GM19351 (cell line): ENCODE results near the gene DNM3.
A peak's percentile ranks its signal among the peaks of the same experiment; 100 is the strongest.

Experiments
- ATAC-seq: cut with Tn5 transposase; IDR thresholded peaks from one replicate; pipeline ENCODE4 v1.9.1; 2021; ENCODE audit warnings: mild to moderate bottlenecking, moderate library complexity; ENCODE audit not compliant: unreplicated experiment

DNM3 gene

DNA sequence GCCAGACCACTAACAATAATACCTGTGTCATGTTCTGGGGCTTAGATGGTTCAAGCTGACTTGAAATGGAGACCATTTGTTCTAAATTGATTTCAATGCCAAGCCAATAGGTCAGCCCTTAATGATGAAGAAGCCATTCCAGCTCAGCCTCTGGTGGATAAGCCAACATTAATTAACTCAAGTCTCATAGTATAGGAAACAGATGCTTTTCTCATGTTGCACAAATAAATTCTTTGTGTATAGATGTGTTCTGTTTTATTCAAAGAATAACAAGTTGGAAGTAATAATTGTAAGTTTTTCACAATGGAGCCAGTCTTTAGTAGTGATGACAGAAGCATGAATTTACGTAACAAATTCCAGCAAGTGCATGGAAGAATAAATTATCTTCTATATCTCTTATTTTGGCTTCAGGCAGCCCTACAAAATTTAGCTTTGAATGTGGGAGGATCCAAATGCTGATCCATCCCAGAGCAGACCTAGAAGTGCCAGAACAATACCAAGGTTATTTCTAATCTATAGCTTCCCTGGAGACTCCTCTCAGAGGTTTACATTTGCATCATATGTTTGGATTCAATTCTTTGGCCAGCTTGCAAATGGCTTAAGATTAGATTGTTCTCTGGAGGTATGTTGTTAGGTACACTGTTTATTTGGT lies 536.9 kb downstream of the DNM3 start:
- ATAC-seq = no peak

DNA sequence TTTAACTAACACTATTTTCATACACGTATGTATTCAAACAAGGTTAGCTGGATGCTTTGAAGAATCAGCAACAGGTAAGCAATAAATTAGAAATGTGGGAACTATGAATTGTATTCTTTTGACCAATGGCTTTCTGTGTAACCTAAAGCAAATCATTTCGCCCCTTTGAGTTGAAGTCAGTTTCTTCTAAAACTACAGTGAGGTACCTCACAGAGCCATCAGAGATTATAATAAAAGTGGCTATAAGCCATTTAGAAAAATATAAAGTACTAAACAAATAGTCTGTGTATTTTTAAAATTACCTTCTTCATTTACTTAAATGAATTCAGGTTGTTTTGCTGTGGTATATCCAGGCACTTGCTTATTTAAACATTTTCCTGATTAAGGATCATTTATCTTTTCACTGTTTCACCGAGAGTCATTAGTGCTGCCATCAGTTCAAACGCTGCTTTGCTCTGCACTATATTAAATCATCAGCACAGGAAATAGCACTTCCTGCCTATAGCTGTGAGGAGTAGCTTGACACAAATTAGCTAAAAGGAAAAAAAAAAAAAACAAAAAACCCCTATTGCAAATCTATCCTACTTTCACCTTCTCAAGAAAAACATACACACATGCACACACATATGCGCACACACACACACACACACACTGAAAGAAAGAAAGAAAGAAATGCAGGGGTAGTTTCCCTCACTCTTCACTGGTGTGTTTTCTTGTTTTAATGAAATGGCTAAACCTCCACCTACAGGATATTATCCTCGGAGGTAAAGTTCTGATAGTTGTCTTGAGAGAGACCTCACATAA lies 539.3 kb downstream of the DNM3 start:
- ATAC-seq = peak; percentile 94

DNA sequence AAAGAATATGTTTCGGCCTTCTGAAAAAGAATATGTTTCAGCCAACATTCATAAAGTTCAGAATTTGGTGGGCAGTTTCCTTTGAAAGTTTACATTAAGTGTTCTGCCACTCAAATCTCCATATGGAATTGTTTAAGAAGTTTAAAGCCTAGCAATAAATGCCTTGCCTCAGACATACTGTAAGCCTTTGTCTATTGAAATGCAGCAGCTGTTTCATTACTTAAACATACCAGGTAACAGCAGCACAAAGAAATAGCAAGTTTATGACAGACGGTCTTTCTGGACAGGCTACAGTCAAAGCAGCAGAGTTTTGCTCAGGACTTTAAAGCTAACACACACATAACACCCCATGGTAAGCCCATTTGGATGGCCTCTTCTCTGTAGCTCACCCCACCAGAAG lies 540.6 kb downstream of the DNM3 start:
- no peak for ATAC-seq

DNA sequence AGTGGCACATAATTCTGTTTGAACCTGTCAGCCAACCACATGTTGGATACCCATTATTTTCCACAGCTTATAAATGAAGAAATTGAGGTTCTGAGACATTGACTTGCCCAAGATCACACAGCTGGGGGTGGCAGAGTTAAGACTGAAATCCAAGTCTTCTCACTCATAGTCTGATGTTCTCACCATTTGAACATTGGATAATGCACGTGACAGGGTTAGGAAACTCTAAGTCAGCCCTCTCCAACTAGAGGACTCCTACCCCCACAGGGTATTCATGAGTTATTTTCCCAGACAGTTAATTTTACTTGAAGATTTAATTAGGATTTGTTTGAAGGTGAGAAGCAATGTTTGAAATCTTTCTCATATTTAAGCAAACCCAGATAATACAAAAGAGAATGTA lies 541.1 kb downstream of the DNM3 start:
- ATAC-seq = no peak

DNA sequence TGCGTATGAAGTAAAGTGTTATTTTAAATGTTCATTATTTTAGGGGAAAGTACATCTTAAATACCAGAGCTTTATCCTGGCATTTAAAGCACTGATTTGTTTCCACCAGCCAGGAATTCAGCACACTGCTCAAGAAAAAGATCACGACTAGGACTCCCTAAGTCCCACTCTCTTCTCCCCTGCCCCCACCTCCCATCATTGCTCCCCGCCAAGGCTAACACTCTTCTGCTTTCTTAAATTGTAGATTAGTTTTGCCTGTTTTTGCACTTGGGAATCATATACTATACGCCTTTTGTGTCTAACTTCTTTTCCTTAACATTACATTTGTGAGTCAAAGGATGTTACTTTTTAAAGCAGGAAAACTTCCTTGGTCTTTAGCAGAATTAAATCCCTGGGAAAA lies 541.7 kb downstream of the DNM3 start:
- ATAC-seq = no peak

DNA sequence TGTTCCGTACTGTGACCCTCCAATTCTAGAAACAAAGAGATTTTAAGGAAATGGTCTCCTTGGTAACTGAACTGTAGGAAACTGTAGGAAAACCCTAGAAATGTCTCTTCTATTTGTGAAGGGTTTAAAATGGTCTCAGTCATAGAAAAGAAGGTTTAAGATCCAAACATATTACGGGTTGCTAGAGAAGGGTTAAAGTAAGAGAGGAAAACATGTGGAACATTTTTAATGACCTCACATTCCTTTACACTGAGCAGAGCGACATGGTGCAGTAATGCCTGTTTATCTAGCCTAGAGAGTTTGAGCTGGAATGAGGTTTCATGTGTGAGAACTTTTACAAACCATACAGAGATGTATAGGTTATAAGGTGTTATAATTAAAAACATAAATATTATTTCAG lies 542.2 kb downstream of the DNM3 start:
- no peak for ATAC-seq

DNA sequence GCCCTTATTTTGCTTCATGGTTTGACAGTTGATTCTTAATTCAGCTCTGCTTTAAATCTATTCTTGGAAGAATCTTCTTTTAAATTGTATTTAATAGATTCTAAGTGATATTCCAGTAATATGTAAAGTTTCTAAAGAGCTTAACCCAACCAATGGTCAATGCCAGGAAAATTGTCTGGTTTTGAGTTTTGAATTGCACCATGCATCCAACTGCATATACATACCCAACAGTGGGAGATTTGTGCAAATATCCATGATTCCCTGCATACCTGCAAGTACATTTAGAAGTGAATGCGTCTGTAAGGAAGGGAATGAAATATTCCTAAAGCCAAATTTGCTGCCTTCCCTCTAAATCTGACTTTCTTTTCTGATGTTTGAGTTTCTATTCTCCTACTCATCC lies 543.4 kb downstream of the DNM3 start:
- no peak for ATAC-seq

DNA sequence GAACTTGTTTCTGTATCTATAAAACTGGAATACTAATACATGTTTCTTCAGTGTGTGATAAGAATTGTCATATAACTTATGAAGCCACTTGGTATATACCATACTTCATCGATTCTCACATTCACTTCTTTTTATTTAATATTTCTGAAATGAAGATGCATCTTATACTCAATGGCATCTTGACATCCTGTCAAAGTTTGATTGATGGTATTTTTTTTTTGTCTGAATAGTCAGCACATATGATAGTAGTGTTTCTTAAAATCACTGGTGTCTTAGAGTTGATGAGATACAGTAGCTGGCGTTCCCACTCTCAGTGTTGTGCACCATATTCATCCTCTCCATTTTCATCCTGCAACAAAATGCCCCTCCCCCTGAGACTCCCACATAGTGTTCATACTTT lies 544.7 kb downstream of the DNM3 start:
- ATAC-seq = no peak

DNA sequence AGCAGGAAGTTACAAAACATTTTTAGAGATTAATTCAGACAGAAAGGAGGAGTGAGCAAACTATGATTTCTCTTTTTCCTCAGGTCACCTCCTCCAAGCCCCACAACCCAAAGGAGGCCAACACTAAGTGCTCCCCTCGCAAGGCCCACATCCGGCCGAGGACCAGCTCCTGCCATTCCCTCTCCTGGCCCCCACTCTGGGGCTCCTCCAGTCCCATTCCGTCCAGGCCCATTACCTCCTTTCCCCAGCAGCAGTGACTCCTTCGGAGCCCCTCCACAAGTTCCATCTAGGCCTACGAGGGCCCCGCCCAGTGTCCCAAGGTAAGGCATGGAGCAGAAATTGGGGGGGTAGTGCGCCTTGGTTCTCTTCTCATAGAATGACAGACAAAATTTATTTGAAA lies 547.2 kb downstream of the DNM3 start:
- no peak for ATAC-seq

DNA sequence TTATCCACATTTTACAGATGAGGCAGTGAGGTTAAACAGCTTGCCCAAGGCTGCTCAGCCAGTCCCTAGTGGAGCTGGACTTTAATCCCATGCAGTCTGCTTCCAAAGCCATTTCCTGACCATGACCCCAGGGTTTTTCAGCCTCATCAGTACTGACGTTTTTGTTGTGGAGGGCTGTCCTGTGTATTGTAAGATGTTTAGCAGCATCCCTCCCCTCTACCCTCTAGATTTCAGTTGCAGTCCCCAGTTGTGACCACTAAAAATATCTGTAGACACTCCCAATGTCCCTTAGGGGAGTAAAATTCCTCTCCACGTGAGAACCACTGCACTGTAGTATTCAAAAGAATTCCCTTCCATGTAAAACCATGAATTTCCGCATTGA lies 549.0 kb downstream of the DNM3 start:
- ATAC-seq = no peak

DNA sequence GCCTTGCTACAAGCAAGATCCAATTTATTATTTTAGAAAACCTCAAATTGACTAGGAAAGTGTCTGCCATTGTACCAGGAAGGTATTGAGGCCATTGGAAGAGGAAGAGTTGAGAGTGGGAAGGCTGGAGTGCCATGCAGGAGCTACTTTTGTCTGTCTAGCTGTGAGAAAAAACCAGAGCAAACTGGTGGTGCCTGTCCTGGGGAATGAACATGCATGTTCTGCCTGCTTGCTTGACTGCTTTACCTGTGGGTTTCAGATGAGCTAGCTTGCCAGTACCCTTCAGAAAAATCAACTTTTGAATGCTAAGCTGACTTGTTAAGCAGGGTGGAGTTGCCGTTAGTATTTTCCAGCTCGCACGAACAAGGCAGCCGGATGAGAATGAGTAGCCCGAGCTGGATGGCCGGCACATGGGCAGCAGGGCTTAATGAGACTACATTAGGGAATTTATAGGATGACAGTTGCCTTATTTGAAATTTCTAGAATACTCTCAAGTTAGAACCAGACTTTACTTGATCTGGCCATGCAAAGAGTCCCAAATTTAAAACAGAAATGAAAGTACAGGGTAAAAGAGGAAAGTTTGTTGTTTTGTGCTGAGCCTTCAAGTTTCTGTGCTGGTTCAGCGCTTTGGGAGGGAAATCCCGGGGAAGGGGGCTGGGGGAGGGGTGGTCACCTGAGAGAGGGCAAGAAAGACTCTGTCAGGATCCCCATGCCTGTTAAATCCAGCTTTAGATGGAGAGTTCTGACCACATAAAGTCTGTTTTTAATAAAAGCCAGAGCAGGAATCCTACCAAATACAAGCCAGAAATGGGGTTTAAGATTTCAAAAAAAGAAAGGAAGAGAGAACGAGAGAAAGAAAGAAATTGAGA lies 549.6 kb downstream of the DNM3 start:
- peak; percentile 61 for ATAC-seq

DNA sequence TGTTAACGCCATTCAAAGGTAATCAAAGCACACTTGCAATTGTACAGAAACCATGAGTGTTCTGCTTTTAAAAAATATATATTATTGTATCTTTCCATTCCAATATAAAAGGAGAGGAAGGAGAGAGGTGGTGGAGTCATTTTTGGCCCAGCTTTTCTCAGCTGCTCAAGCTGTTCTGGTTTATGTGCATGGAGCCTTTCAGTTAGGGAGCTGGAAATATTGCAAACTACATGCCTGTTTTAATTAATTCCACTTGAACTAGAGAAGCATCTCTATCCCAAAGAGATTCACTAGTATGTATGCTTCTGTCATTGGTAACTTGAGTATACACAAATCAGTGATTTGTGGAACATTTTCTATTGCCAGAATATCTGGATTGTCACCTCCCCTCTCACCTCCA lies 550.7 kb downstream of the DNM3 start:
- ATAC-seq = no peak

DNA sequence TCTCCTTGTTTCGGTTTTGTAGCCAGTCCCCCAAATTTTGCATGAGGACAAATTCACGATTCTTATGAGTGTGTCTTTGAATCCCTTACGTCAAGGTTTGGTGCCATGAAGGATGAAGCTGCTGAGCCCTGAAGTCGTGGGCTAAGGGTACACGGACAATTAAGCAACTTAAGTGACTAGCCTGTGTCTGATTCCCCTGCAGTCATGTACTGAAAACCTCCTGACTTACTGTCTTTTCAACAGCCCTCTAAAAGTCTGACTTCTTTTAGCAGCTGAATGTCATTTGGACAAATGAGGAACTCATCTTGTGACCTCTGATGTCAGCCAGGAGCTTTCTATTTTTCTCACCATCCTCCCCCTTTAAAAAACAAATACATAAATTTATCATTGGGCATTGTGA lies 552.1 kb downstream of the DNM3 start:
- ATAC-seq = no peak

DNA sequence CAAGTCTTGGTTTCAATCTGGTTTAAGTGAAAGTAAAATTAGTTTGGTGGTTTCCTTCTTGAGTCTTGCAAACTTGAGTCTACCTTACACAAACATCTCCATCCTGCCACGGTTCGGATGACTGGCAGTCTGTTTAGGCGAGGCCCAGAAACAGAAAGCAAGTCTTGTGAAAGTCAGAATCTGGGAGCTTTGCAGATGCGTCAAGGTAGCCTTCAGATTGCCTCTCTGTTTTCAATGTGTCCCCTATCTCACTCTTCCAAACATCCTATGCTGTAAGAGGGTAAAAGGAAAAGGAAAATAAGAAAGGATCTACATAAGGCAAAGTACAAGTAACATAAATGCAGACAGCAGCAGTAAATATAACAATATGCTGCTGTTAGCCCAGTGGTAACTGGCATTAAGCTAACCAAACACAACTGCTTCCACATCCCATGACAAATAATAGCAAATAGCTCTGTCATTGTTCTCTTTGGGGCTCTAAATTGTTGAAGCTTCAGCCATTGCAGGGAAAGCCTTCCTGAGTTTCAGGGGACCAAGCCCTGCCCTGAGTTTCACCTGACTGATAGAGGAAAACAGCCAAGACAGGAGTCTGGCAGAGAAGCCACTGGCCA lies 552.9 kb downstream of the DNM3 start:
- ATAC-seq = peak; percentile 67

DNA sequence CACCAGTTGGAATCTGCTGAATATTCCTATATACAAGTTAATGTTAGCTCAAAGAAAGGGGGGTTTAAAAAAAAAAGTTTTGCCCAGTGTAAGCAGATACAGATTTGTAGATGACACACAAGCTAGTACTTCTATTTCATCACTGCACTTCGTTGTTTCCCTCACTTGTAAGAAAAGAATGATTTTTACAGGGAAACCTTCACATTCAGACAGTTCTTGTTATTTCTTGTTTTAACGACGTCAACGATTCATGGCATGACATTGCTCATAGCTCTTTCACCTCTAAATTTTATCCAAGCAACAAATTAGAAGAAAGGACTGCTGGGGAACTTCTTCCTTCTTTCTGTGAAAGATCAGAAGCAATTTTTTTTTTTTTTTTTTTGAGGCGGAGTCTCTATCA lies 553.5 kb downstream of the DNM3 start:
- no peak for ATAC-seq

DNA sequence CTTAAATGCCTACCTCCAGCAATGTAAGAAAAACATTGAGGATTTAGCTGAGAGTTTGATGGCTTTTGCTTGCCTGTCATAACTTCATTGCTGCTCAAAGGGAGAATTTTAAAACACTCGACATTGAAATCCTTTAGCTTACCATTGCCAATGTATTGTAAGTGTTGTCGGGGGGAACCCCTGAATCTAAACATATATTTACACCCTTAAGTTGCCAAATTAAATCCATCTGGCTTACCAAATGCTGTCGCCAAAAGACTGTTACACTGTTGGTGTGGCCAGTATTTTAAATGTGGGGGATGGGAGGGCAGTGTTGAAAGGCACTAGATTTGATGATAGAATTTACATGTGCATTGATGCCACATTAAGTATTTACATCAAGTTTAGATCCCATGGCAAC lies 554.3 kb downstream of the DNM3 start:
- ATAC-seq = no peak

DNA sequence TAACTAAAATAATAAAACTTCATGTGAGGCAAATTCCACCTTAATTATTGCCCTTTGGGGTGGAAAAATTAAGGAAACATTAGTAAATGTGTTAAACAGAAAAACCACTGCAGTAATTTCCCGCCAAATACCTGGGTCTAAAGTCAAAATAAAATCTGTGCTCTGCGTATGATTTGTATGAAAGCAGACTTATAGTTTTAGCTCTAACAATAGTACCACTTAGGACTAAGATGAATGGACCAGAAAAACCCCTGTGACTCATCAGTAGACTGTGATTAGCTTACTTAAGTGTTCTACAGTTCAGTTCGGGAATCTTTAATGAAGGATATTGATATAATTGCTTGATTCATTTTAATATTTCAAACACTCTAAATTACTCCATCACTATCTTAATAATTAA lies 555.9 kb downstream of the DNM3 start:
- peak; percentile 35 for ATAC-seq

DNA sequence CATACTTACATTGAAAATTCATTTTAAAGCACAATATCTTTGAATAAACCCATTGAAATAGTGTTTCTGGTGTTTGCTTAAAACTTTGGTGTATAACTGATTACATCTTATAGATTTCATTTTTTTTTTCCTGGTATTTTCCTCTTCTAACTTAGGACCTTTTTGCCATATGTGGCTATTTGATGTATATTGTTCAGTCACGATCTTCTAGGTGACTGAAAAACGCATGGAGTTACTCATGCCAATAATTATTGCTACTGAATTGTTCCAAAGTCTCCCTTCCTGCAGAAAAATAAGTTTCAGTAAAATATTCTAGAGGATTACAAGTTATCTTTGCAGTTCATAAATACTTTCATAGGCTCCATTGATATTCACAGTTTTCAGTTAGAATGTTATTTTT lies 556.3 kb downstream of the DNM3 start:
- no peak for ATAC-seq

DNA sequence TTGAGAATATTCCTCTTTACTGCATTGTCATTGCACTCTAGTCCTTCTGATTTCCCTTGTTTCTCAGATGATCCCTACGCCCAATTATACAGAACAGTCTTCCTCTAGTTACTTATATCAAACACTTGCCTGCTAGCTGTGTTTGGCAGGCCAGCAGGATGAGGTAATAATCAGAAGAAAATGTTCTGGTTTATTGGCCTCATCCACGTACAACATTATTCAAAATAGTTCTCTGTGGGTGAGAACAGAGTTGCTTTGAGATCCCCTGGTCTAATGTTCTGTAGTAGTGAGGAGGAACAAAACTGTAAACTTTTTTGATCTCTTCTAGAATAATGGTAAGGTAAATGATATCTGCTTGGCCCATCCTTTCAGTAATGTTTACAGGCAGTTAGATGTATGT lies 556.9 kb downstream of the DNM3 start:
- ATAC-seq = no peak

DNA sequence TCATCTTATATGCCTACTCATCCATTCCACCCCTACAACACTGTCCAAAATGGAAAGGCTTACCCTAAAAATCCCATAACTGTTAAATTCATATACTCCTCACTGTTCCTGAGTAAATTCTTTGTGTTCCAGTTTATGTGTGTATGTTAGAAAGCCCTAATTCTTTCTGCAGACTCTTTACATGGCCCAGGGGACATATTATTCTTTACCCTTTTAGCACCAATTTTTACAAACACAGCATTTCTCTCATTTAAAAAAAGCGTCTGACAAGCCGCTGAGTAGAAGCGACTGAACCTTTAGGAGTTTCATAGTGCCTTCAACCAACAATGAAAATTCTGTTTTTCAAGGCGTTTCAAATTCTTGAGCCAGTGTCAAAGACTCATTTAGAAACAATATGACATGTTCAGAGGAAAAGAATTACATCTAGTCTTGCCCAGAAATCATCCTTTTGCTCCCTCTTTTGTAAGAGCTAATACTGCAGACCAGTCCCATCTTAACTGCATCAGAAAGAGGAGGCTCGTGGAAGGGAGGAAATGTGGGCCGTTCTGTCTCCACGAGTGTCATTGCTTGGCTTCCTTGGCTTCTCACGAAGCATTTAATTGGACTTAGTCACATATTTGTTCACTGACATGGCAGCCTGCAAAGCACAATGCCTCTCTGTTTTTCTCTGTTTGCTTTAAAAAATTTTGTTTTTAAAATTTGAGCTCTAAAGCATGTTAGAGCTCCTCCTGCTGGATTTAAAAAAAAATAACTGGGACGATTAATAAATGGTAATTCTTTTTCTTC lies 557.9 kb downstream of the DNM3 start:
- ATAC-seq = no peak
